Activated naive CD4-positive, alpha-beta T cell treated with anti-CD3 and anti-CD28 coated beads, Interleukin-2, amount 50 U/mL, for 24 hours (primary cell): ENCODE results near the gene TREML2.
A peak's percentile ranks its signal among the peaks of the same experiment; 100 is the strongest.

Source experiments
- H3K27ac Mint-ChIP-seq: one replicate; pipeline ENCODE4 v1.8.0; 2021; ENCODE audit warnings: mild to moderate bottlenecking, mixed read lengths
- H3K27me3 Mint-ChIP-seq: one replicate; pipeline ENCODE4 v1.8.0; 2021; ENCODE audit warnings: mixed read lengths
- H3K36me3 Mint-ChIP-seq: one replicate; pipeline ENCODE4 v1.8.0; 2021; ENCODE audit warnings: mixed read lengths
- H3K4me1 Mint-ChIP-seq: one replicate; pipeline ENCODE4 v1.8.0; 2021; ENCODE audit warnings: mixed read lengths
- H3K4me3 Mint-ChIP-seq: one replicate; pipeline ENCODE4 v1.8.0; 2021; ENCODE audit warnings: mild to moderate bottlenecking, mixed read lengths
- H3K9me3 Mint-ChIP-seq: one replicate; pipeline ENCODE4 v1.8.0; 2021; ENCODE audit warnings: mixed read lengths

Gene TREML2

DNA sequence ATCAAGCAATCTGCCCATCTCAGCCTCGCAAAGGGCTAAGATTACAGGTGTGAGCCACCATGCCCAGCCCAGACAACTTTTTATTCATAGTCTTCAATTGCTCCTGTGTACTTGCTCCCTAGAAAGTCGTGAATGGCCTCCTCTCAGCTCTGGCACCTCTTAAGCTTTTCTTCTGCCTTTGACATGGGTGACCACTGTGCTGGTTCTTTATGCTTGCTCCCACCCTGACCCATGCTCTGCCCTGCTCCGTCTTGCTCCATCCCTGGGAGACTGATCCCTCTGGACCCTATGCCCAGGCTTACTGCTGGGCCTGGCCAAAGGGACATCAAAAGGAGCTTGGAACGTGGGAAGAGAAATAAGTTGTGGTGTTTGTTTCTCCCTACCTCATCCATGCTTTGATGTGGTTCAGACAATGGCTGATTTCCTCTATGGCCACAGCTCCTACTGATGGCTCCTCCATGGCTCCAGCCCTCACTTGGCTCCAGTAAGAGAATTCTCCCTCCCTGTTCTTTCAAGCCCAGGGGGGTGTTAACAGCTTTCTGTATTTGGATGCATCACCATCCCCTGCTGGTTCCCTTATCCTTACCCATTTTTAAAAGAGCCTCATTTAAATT lies 30.3 kb downstream of the TREML2 start:
- Mint-ChIP-seq H3K27ac (peak overlapping the region; percentile 44), H3K4me3 (no peak overlapping the region), H3K4me1 (peaks cover 3% of the 10 kb centered on the region), H3K36me3 (no peaks in the 10 kb centered on the region), H3K27me3 (peaks cover 2% of the 10 kb centered on the region), H3K9me3 (no peaks in the 10 kb centered on the region)

DNA sequence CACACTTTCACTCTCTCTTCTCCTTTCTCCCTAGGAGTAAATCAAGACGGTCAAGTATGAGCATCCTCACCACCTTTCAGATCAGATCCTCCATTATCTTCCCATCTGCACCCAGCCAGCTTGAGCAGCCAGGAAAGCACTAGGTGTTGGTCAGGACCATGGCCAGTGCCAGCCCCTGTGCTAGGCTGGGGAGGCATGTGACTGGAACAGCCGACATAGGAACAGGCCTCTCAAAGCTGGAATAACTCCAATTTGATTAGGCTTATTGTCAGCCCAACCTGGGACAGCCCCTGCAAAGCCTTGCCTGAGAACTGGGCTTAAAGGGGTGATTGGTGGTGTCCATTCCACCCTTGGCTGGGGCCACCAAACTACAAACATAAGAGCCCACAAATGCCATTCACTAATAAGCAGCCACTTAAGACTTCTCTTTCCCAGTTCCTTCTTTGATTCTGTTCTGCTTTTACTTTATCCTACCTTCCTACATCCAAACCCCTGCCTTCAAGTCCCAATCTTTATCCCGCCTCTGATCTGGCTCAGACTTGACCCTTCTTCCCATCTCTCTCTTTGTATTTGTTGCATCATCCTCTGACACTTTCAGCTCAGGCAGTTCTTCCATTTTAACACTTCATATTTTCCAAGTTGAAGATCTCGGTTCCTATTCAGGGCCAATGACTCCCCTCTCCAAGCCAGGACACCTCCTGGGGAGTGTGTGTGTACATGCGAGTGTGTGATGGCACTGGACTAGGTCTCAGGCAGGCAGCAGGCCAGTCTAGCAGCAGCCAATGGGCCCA lies 33.6 kb downstream of the TREML2 start:
- H3K4me1 Mint-ChIP-seq: peaks cover 3% of the 10 kb centered on the region
- H3K4me3 Mint-ChIP-seq: no peak overlapping the region
- no peak overlapping the region for H3K27ac Mint-ChIP-seq
- H3K27me3 Mint-ChIP-seq: peaks cover 2% of the 10 kb centered on the region
- no peaks in the 10 kb centered on the region for H3K36me3 Mint-ChIP-seq
- H3K9me3 Mint-ChIP-seq: no peaks in the 10 kb centered on the region

DNA sequence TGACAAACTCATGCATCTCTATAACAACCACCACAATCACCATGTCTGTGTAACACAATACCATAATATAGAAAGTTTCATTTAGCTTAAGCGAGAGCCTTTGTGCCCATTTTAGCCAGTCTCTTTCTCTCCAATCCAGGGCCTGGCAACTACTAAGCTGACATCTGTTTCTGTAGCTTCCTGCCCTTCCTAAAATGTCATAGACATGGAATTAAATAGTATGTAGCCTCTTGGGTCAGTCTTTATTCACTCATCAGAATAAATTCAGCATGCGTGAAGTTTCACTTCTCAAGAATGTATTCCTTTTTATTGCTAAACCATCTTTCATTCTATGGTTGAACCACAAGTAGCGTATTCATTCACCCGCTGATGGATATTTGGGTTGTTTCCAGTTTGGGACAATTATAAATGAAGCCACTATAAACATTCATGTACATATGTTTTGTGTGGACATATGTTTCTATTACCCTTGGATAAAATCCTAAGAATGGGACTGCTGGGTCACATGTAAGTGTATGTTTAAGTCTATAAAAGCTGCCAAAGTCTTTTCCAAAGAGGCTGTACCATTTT lies 36.3 kb downstream of the TREML2 start:
- Mint-ChIP-seq H3K9me3 (no peaks in the 10 kb centered on the region), H3K27ac (no peak overlapping the region), H3K4me1 (peaks cover 3% of the 10 kb centered on the region), H3K36me3 (no peaks in the 10 kb centered on the region), H3K27me3 (no peaks in the 10 kb centered on the region), H3K4me3 (no peak overlapping the region)

DNA sequence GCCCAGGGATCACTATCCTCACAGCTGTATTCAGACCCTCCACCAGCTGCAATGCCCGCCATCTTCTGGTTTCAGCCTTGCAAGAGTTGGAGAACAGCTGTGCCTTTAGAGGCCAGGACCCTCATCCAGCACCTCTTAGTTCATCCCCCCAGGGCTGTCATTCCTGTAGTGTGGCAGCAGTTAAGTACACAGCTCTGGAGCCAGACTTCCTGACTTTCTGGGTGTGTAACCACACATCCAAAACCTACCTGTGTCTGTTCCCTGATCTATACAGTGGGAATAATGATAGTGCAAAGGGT lies 37.6 kb downstream of the TREML2 start:
- Mint-ChIP-seq H3K4me1 (no peaks in the 10 kb centered on the region), H3K36me3 (no peaks in the 10 kb centered on the region), H3K4me3 (no peak overlapping the region), H3K27me3 (no peaks in the 10 kb centered on the region), H3K27ac (no peak overlapping the region), H3K9me3 (no peaks in the 10 kb centered on the region)

DNA sequence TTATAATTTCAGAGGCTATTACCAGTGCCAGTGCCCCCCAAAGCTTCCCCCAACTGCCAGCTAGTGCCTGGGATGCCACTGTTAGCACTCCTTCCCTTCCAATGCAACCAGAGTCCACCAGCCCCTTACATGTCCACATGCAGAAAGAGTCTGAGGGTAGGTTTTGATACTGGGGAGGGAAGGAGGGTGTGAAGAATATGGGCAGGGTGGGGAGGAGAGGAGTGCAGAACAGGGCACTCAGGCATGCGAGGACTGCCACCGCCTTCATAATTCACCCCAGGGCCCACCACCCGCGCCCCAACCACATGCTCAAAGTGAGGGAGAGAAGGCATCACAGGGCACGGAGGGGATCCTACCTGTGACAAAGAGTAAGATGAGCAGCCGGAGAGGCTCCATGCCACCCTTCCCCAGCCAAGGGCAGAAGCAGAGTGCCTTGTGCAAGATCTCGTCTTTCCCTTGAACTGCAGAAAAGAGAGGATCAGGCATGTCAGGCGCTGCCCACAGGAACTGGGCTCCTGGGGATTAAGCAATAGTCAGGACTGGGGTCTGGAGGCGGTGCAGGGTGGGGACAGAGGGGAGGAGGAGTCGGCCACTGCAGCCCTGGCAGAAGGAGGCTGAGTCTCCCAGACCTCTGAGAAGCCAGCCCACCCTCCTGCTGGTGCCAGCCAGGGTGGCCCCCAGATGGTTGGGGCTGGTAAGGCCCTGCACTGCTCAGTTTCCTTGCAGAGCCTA lies 38.1 kb downstream of the TREML2 start, which contains the start of gene TREM2:
TSS of gene TREM2 (minus strand) at position 430 of the 732 bp plus-strand sequence. CDS start at position 396, 34 bp downstream.
- no peak within 1 kb of the TSS for H3K4me3 Mint-ChIP-seq
- H3K9me3 Mint-ChIP-seq: no peaks in the 10 kb centered on the region
- H3K4me1 Mint-ChIP-seq: no peaks in the 10 kb centered on the region
- H3K36me3 Mint-ChIP-seq: no peaks in the 10 kb centered on the region
- no peak within 1 kb of the TSS for H3K27ac Mint-ChIP-seq
- H3K27me3 Mint-ChIP-seq: no peaks in the 10 kb centered on the region

DNA sequence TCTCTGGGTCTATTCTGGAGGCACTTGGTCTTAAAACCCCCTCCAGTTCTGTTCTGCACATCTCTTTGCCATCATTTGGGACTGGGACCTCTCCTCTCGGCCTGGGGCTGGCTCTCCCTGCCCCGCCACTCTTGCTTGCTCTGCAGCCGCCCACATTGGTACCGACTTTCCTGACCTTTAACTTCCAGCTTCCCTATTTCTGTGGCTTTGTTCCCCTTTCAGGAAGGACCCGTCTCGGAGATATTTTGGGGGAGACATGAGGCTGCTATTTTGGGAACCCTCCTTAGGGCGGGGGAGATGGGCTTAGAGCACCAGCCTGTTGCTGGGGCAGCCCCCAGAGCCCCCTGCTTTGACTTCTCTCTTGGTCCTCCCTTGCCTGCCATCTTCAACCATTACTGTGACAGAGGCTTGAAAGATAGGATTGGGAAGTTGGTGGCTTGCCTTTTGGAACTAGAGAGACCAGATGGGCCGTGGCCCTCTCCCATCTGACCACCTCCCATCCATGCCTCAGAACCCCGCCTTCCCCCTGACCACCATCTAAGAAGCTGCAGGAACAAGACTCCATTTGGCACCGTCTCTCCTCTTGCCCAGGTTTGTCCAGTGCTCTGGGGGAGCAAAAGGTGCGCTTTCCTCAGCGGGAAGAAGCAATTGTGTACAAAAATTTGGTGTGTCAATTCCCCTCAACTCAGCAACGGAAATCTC lies 38.9 kb downstream of the TREML2 start:
- H3K9me3 Mint-ChIP-seq: no peaks in the 10 kb centered on the region
- no peaks in the 10 kb centered on the region for H3K27me3 Mint-ChIP-seq
- H3K27ac Mint-ChIP-seq: no peak overlapping the region
- no peaks in the 10 kb centered on the region for H3K36me3 Mint-ChIP-seq
- no peaks in the 10 kb centered on the region for H3K4me1 Mint-ChIP-seq
- H3K4me3 Mint-ChIP-seq: no peak overlapping the region

DNA sequence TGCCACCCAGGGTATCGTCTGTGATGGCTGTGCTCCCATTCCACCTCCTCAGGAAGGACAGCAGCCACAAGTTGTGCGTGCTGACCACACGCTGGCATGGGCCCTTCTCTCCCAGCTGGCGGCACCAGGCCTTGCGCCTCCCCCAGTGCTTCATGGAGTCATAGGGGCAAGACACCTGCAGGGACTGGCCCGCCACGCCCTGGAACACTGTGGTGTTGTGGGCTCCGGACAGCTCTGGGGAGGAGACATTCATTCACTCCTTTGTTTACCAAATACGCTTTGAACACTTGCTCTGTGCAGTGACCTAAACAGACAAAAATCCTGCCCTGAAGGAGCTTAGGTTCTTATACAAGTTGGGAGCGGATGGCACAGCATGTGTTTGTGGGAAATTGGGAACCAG lies 39.6 kb downstream of the TREML2 start:
- H3K4me3 Mint-ChIP-seq: no peak overlapping the region
- H3K4me1 Mint-ChIP-seq: no peaks in the 10 kb centered on the region
- H3K36me3 Mint-ChIP-seq: no peaks in the 10 kb centered on the region
- no peak overlapping the region for H3K27ac Mint-ChIP-seq
- H3K27me3 Mint-ChIP-seq: no peaks in the 10 kb centered on the region
- H3K9me3 Mint-ChIP-seq: no peaks in the 10 kb centered on the region

DNA sequence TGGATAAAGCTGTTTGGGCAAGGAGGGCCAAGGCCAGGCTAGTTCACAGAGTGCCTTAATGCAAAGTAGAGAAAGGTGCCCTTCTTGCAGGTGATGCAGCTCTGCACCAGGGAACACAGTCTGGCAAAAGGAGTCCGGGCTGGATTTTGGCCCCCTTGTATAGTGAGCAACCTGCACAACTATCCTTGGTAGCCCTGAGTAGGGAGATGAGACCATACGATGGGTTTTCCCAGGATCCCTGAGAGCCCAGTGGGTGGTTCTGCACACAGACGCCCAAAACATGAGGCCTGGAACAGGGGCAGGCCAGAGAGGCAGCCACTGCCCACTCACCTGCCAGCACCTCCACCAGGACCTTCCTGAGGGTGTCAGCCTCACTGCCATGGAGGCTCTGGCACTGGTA lies 40.0 kb downstream of the TREML2 start:
- H3K36me3 Mint-ChIP-seq: no peaks in the 10 kb centered on the region
- no peak overlapping the region for H3K27ac Mint-ChIP-seq
- H3K27me3 Mint-ChIP-seq: no peaks in the 10 kb centered on the region
- H3K4me3 Mint-ChIP-seq: no peak overlapping the region
- no peaks in the 10 kb centered on the region for H3K4me1 Mint-ChIP-seq
- no peaks in the 10 kb centered on the region for H3K9me3 Mint-ChIP-seq

DNA sequence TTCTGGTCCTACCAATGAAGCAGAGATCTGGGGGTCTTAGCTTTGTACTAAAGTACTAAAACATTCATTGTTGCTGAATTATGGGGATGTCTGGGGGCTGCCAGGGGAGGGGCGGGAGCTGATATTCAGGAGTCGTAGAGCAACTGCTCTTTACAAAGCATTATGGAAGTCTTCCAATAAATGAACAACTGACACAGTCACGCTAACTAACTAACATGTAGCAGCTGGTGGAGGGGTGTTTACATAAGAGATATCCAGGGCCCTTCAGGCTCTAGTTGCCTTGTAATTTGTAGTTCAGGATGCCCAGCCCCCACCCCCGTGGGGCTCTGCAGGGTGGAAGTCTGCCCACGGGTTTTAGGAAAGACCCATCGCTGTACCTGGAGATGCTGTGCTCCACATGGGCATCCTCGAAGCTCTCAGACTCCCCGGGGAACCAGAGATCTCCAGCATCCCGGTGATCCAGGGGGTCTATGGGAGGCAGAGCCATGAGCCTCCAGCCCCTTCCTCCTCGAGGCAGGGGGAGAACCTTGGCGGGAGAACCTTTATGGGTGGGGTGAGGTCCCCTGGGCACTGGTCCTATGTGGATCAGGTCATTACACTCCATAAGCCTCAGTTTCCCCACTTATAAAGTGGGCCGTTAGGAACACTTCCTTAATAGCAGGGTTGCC lies 41.4 kb downstream of the TREML2 start:
- H3K27ac Mint-ChIP-seq: no peak overlapping the region
- H3K9me3 Mint-ChIP-seq: no peaks in the 10 kb centered on the region
- H3K4me1 Mint-ChIP-seq: no peaks in the 10 kb centered on the region
- H3K4me3 Mint-ChIP-seq: no peak overlapping the region
- H3K36me3 Mint-ChIP-seq: no peaks in the 10 kb centered on the region
- no peaks in the 10 kb centered on the region for H3K27me3 Mint-ChIP-seq

DNA sequence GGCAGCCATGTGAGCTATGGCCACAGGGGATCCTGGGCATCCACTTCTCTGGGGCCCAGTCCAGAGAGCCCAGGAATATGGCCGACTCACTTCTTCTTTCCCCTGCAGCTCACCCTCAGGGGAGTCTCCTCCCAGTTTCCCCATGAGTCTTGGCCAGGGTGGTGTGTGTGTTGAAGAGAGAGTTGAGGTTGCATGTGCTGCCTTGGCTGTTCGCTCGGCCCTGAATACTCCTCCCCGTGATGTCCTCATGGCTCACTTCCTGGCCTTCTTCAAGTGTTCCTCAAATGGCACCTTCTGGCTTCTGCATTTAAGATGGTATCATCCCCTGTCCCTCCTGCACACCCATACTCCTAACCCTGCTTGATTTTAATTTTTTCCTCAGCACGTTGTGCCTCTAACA lies 43.6 kb downstream of the TREML2 start:
- Mint-ChIP-seq H3K36me3 (no peaks in the 10 kb centered on the region), H3K4me1 (peaks cover 5% of the 10 kb centered on the region), H3K9me3 (no peaks in the 10 kb centered on the region), H3K27me3 (no peaks in the 10 kb centered on the region), H3K4me3 (no peak overlapping the region), H3K27ac (no peak overlapping the region)

DNA sequence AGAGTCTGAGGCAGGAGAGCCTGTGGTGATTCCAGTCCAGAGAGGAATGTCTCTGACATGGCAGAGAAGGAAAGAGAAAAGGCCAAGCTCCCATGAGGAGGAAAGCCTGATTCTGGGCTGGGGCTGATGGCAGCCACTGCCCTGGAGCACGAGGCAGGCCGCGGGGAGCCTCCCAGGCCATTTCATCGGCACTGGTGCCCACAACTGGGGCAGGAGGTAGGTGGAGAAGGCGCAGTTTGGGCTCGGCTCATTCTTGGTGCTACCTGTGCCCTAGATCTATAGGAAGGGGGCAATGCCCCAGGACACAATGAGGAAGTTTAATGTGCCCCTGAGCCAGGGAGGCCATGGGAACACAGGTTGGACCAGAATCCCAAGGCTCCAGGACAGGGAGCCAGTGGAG lies 44.2 kb downstream of the TREML2 start:
- Mint-ChIP-seq H3K9me3 (no peaks in the 10 kb centered on the region), H3K27ac (no peak overlapping the region), H3K4me3 (no peak overlapping the region), H3K4me1 (peaks cover 5% of the 10 kb centered on the region), H3K36me3 (no peaks in the 10 kb centered on the region), H3K27me3 (no peaks in the 10 kb centered on the region)

DNA sequence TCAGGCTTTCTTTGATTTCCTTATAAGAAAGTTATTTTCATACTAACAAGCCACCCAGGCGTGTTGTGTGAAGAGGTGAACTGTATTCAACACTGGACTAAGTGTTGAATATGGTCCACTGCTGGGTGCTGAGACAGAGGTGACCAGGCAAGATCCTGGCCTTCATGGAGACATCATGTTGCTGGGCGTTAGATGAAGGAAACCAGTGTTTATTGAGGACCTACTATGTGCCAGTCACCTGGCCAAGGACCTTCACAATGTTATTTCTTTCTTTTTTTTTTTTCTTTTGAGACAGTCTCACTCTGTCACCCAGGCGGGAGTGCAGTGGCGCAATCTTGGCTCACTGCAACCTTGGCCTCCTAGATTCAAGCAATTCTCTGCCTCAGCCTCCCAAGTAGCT lies 44.9 kb downstream of the TREML2 start:
- H3K27me3 Mint-ChIP-seq: no peaks in the 10 kb centered on the region
- H3K36me3 Mint-ChIP-seq: no peaks in the 10 kb centered on the region
- H3K4me1 Mint-ChIP-seq: peaks cover 11% of the 10 kb centered on the region
- no peaks in the 10 kb centered on the region for H3K9me3 Mint-ChIP-seq
- no peak overlapping the region for H3K4me3 Mint-ChIP-seq
- no peak overlapping the region for H3K27ac Mint-ChIP-seq

DNA sequence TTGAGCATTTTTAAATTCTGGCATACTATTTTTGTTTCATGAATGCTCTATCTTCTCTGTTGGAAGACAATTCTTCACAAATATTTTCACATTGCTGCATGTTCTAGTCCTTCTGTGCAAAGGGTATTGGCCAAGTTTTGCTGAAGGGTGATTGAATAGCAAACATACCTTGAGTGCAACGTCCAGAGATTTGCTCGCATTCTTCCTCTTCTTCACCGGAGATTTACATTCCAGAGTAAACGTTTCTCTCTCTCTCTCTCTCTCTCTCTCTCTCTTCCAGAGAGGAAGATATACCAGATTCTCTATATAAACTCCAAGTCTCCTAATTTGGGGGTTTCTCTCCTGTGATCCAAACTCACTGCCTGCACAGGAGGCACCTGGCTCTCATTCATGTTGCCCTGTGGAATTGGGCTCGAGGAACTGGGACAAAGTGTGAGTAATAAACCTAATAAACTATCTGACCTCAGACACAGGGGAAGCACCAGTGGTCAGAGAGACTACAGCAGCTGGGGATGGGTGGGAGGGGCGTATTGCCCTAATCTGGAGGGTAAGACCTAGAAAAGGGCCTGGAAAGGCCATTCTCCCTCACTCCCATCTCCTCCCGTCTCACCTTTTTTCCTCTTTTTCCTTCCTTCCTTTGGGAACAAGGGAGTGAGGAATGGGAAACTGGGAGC lies 45.7 kb downstream of the TREML2 start:
- H3K9me3 Mint-ChIP-seq: no peaks in the 10 kb centered on the region
- no peak overlapping the region for H3K27ac Mint-ChIP-seq
- peaks cover 11% of the 10 kb centered on the region for H3K4me1 Mint-ChIP-seq
- H3K36me3 Mint-ChIP-seq: no peaks in the 10 kb centered on the region
- H3K4me3 Mint-ChIP-seq: no peak overlapping the region
- H3K27me3 Mint-ChIP-seq: no peaks in the 10 kb centered on the region

DNA sequence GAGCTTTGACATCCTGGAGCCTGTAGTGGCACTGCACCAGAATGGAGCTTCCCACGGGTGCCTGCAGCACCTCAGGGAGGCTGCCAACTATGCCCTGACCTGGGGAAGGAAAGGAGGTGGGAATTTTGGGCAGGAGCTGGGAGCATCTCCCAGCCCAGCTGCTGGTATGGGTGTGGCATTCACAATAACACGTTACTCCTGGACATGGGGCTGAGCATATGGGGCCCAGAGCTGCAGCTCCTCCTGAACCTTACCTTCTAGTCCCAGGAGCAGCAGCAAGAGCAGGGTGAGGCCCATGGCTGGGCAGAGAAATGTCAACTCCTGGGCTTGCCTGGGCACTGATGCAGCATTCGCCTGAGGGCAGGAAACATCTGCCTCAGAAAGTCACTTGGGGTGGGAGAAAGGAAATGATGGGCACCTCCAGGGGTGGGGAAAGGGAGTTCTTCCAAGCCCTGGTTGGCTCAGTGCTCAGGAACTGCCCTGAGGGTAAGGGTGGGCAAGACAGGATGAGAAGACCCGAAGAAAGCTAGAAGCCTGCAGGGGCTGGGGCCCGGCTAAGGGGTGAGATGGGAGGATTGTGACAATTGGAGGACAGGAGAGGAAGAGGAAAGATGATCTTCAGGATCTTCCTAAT lies 46.8 kb downstream of the TREML2 start, which contains the start of gene TREML1:
TSS of gene TREML1 (minus strand) at position 356 of the 634 bp plus-strand sequence. CDS start at position 297, 59 bp downstream.
- no peak within 1 kb of the TSS for H3K27ac Mint-ChIP-seq
- no peaks in the 10 kb centered on the region for H3K9me3 Mint-ChIP-seq
- H3K4me1 Mint-ChIP-seq: peaks cover 11% of the 10 kb centered on the region
- no peak within 1 kb of the TSS for H3K4me3 Mint-ChIP-seq
- no peaks in the 10 kb centered on the region for H3K36me3 Mint-ChIP-seq
- H3K27me3 Mint-ChIP-seq: no peaks in the 10 kb centered on the region
